Measurements from ENCODE around the gene OR51V1.

The OR51V1 gene

DNA sequence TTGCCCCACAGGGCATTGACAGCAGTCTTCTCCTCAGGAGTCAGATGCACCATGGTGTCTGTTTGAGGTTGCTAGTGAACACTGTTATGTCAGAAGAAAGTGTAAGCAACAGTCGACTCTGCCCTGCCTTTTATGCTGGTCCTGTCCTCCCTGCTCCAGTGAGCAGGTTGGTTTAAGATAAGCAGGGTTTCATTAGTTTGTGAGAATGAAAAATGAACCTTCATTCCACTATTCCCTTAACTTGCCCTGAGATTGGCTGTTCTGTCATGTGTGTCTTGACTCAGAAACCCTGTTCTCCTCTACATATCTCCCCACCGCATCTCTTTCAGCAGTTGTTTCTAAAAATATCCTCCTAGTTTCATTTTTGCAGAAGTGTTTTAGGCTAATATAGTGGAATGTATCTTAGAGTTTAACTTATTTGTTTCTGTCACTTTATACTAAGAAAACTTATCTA, 33.9 kb upstream of the OR51V1 start, which contains the start of gene HBD:
TSS of gene HBD (minus strand) at position 103 of the 454 bp plus-strand sequence. CDS start at position 53, 50 bp downstream.
- no peak within 1 kb of the TSS for H3K4me3 ChIP-seq (replicated peaks; ENCODE audit: insufficient read depth, low read length)

DNA sequence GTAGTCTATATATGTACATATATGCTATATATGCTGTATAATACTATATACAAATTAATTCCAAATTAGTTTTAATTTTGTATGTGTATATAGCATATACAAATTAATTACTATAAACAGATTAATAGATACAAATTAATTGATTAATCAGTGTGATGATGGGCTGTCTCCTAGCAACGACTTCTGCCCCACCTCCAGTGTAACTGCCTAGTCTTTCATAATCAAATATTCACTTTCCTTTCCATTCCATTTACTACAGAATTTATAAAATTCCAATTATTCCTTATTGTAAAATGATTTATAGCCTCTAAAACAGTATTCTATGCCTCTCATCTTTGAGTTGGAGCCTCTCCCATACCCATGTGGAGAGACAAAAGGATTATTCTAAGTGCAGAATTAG, 32.8 kb upstream of the OR51V1 start:
- Histone ChIP-seq H3K27ac (replicated peaks) (no peak overlapping the region), H3K4me3 (replicated peaks; ENCODE audit: insufficient read depth, low read length) (no peak overlapping the region), H3K27me3 (ENCODE audit: insufficient read depth, poor library complexity, severe bottlenecking) (no peaks in the 10 kb centered on the region)
- TF ChIP-seq, protein P1, sequence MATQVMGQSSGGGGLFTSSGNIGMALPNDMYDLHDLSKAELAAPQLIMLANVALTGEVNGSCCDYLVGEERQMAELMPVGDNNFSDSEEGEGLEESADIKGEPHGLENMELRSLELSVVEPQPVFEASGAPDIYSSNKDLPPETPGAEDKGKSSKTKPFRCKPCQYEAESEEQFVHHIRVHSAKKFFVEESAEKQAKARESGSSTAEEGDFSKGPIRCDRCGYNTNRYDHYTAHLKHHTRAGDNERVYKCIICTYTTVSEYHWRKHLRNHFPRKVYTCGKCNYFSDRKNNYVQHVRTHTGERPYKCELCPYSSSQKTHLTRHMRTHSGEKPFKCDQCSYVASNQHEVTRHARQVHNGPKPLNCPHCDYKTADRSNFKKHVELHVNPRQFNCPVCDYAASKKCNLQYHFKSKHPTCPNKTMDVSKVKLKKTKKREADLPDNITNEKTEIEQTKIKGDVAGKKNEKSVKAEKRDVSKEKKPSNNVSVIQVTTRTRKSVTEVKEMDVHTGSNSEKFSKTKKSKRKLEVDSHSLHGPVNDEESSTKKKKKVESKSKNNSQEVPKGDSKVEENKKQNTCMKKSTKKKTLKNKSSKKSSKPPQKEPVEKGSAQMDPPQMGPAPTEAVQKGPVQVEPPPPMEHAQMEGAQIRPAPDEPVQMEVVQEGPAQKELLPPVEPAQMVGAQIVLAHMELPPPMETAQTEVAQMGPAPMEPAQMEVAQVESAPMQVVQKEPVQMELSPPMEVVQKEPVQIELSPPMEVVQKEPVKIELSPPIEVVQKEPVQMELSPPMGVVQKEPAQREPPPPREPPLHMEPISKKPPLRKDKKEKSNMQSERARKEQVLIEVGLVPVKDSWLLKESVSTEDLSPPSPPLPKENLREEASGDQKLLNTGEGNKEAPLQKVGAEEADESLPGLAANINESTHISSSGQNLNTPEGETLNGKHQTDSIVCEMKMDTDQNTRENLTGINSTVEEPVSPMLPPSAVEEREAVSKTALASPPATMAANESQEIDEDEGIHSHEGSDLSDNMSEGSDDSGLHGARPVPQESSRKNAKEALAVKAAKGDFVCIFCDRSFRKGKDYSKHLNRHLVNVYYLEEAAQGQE (IDR thresholded peaks at IDR 0.05; ENCODE audit: insufficient replicate concordance, low read depth) = no peak
- TF ChIP-seq SPI1 (IDR thresholded peaks at IDR 0.05; ENCODE audit: borderline replicate concordance, low read depth) (no peak), GABPA (IDR thresholded peaks at IDR 0.05; ENCODE audit: low read depth) (no peak), POLR2AphosphoS5 (IDR thresholded peaks at IDR 0.05; ENCODE audit: low read depth) (no peak)
- TF ChIP-seq, protein P2, sequence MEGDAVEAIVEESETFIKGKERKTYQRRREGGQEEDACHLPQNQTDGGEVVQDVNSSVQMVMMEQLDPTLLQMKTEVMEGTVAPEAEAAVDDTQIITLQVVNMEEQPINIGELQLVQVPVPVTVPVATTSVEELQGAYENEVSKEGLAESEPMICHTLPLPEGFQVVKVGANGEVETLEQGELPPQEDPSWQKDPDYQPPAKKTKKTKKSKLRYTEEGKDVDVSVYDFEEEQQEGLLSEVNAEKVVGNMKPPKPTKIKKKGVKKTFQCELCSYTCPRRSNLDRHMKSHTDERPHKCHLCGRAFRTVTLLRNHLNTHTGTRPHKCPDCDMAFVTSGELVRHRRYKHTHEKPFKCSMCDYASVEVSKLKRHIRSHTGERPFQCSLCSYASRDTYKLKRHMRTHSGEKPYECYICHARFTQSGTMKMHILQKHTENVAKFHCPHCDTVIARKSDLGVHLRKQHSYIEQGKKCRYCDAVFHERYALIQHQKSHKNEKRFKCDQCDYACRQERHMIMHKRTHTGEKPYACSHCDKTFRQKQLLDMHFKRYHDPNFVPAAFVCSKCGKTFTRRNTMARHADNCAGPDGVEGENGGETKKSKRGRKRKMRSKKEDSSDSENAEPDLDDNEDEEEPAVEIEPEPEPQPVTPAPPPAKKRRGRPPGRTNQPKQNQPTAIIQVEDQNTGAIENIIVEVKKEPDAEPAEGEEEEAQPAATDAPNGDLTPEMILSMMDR (IDR thresholded peaks at IDR 0.05; ENCODE audit: insufficient read depth, low read length) = no peak
- no peak for DNase-seq (ENCODE audit: low read depth in 1 of 2, low spot score in 1 of 2)

More for the DNA sequence above, 33.9 kb upstream of the OR51V1 start, which contains the start of gene HBD:
- TF ChIP-seq GABPA (IDR thresholded peaks at IDR 0.05; ENCODE audit: low read depth) = no peak
- TF ChIP-seq, protein P1 (IDR thresholded peaks at IDR 0.05; ENCODE audit: insufficient replicate concordance, low read depth) = no peak
- no peaks in the 10 kb centered on the region for H3K27me3 ChIP-seq (ENCODE audit: insufficient read depth, poor library complexity, severe bottlenecking)
- peak in 1 of 2 experiments; percentile 3 for DNase-seq (ENCODE audit: low read depth in 1 of 2, low spot score in 1 of 2)
- H3K27ac ChIP-seq (replicated peaks) = no peak within 1 kb of the TSS

DNA sequence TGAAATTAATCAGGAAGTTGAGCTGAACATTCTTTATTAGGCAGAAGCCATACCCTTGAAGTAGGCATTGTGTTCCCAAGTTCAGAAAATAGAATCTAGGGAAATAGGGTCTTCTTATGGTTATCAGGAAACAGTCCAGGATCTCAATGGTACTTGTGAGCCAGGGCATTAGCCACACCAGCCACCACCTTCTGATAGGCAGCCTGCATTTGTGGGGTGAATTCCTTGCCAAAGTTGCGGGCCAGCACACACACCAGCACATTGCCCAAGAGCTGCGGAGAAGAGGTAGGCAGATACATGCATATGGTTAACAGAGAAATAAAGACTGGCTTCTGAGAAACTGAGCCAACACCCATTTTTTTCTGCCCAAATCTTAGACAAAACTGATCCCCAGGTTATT, 32.3 kb upstream of the OR51V1 start:
- TF ChIP-seq, protein P2 (IDR thresholded peaks at IDR 0.05; ENCODE audit: insufficient read depth, low read length) = no peak
- TF ChIP-seq POLR2AphosphoS5 (IDR thresholded peaks at IDR 0.05; ENCODE audit: low read depth) (no peak), SPI1 (IDR thresholded peaks at IDR 0.05; ENCODE audit: borderline replicate concordance, low read depth) (no peak)
- DNase-seq (ENCODE audit: low read depth in 1 of 2, low spot score in 1 of 2) = no peak
- Histone ChIP-seq H3K27ac (replicated peaks) (no peak overlapping the region), H3K27me3 (ENCODE audit: insufficient read depth, poor library complexity, severe bottlenecking) (peaks cover 3% of the 10 kb centered on the region), H3K4me3 (replicated peaks; ENCODE audit: insufficient read depth, low read length) (no peak overlapping the region)

DNA sequence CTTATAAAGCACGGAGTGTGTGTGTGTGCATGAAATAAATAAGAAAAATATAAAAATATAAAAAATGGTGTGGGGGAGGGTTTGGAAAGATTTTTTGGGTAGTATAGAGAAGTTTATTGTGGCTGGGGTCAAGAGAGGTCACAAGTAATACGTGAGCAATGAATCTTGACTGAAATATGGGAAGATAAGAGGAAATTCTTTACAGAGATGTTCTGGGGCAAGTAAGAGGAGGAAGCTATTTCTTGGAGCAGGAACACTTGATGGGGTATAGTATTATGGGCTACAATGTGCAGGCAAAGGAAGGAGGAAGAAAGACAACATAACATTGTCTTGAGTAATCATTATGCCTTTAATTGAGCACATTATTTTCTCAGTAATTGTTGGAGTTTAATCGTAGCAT, 31.7 kb upstream of the OR51V1 start:
- TF ChIP-seq POLR2AphosphoS5 (IDR thresholded peaks at IDR 0.05; ENCODE audit: low read depth) (no peak), GABPA (IDR thresholded peaks at IDR 0.05; ENCODE audit: low read depth) (no peak), SPI1 (IDR thresholded peaks at IDR 0.05; ENCODE audit: borderline replicate concordance, low read depth) (no peak)
- TF ChIP-seq, protein P1 (IDR thresholded peaks at IDR 0.05; ENCODE audit: insufficient replicate concordance, low read depth) = no peak
- TF ChIP-seq, protein P2 (IDR thresholded peaks at IDR 0.05; ENCODE audit: insufficient read depth, low read length) = no peak
- no peak overlapping the region for H3K4me3 ChIP-seq (replicated peaks; ENCODE audit: insufficient read depth, low read length)
- H3K27me3 ChIP-seq (ENCODE audit: insufficient read depth, poor library complexity, severe bottlenecking) = peaks cover 3% of the 10 kb centered on the region
- DNase-seq (ENCODE audit: low read depth in 1 of 2, low spot score in 1 of 2) = no peak
- H3K27ac ChIP-seq (replicated peaks) = no peak overlapping the region
